Pancreas (tissue), 10 donors: ENCODE data around the gene OR2G6. TPM values are rescaled to one million over a fixed set of nuclear protein-coding genes. Genes with fewer than 3 reads are reported as not detected.
"Not testable (repeated sequence)": the region's sequence is repeated elsewhere in the genome, so short reads cannot be mapped to it uniquely, and the experiment has no call there.

Experiments
- ATAC-seq, 4 donors: fragments of 200-7000 bp; cut with Tn5 transposase; one replicate each; pipeline versions ENCODE4 v1.8.0 to v1.9.1; 2020; ENCODE audit warnings: mild to moderate bottlenecking in 4 of 4, moderate library complexity in 4 of 4
- DNase-seq, 6 donors: peaks; one replicate each; pipeline ENCODE4 v3.0.0-alpha.2; 2020
- FAIRE-seq: peaks from 2 replicates; lab custom pipeline; 2012; peaks lifted over from hg19 to GRCh38; lab: Jason Lieb, UNC
- H3K27ac ChIP-seq, 4 donors: fragments of 200-600 bp; sonication (generic); 1 replicate in 3 of 4; 2 replicates in 1 of 4; pipeline versions ENCODE4 v1.5.0 to v1.8.0; 2020
- H3K27me3 ChIP-seq, 4 donors: fragments of 200-600 bp; one replicate each; pipeline ENCODE4 v1.8.0; 2021
- H3K36me3 ChIP-seq, 3 donors: fragments of 200-600 bp; sonication (generic) in 1 of 3; one replicate each; pipeline versions ENCODE4 v1.5.0 to v1.8.0; 2020 to 2021
- H3K4me1 ChIP-seq, 3 donors: fragments of 200-600 bp; one replicate each; pipeline ENCODE4 v1.8.0; 2021
- H3K4me3 ChIP-seq, 4 donors: fragments of 200-600 bp; sonication (generic) in 2 of 4; one replicate each; pipeline versions ENCODE4 v1.5.0 to v1.8.0; 2020 to 2021
- H3K9me3 ChIP-seq, 4 donors: fragments of 200-600 bp; one replicate each; pipeline ENCODE4 v1.8.0; 2021
- WGBS, 2 donors: extraction: QIAGEN DNeasy Blood & Tissue Kit; methylation state at CpG; one replicate each; pipeline ENCODE4 v1.1.7; 2013; 5-methylcytosine and 5-hydroxymethylcytosine counted together
- intact Hi-C, 3 donors: fragments of 100-400 bp; cut with DNase I; formaldehyde crosslinking; loops; one replicate each; pipeline versions ENCODE4 v1.11.1 to v1.14.2; 2022
- polyA plus RNA-seq, 2 donors: library from polyadenylated mRNA; stranded (reverse); fragments of 200-250 nt; gene quantifications; one replicate each; pipeline ENCODE4 v1.2.3, GENCODE V29; 2013
- total RNA-seq, 6 donors: library from RNA; stranded (reverse); fragmentation: NEBNext Ultra II Directional in 4 of 6; extraction: Animal tissue kit (Norgen Biotek cat#: 25700) in 4 of 6; gene quantifications; one replicate each; pipeline versions ENCODE4 v1.2.1 to v1.2.4, GENCODE V29; 2021 to 2023
- TF ChIP-seq, protein P1 (sequence below), 4 donors: fragments of 200-600 bp; sonication (generic) in 3 of 4; IDR thresholded peaks; one replicate each; pipeline versions ENCODE4 v1.5.0 to v1.8.0; 2021; ENCODE audit warnings: antibody characterized with exemption in 4 of 4
- donor health status: healthy with polysubstance abuse.
- donor health status: DM: no; HTN: no; CAD: no; lungs with moderate emphysema.
- donor health status: DM: no; HTN: no; CAD: no.
- donor health status: control.
- donor health status: control.
- donor health status: Bipolar disorder and iron deficiency.
- donor health status: DM: yes; HTN: yes; CAD: no.
- donor health status: DM: no; HTN: no; CAD: no.
- donor health status: DM: no; HTN: no; CAD: no.
- donor health status: DM: yes; HTN: yes; CAD: no.

OR2G6 gene
- total and polyA plus RNA-seq, 8 donors: not detected

DNA sequence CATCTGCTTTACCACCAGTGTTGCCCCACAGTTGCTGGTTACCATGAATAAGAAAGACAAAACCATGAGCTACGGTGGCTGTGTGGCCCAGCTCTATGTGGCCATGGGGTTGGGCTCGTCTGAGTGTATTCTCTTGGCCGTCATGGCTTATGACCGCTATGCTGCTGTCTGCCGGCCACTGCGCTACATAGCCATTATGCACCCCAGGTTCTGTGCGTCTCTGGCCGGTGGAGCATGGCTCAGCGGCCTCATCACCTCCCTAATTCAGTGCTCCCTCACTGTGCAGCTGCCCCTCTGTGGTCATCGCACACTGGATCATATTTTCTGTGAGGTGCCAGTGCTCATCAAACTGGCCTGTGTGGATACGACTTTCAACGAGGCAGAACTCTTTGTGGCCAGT lies 14.0 kb downstream of the OR2G6 start:
- Histone ChIP-seq H3K27me3 (no peaks in the 10 kb centered on the region), H3K27ac (no peak overlapping the region), H3K9me3 (no peaks in the 10 kb centered on the region), H3K4me3 (no peak overlapping the region), H3K36me3 (no peaks in the 10 kb centered on the region), H3K4me1 (no peaks in the 10 kb centered on the region)
- FAIRE-seq (no peak), ATAC-seq (no peak), DNase-seq (peak in 1 of 6 donors; percentile 22)
- intact Hi-C loops: no loop called here
- WGBS, 2 donors: 61 to 76% methylated on average over 12 of the region's 12 CpGs
- TF ChIP-seq, protein P1, sequence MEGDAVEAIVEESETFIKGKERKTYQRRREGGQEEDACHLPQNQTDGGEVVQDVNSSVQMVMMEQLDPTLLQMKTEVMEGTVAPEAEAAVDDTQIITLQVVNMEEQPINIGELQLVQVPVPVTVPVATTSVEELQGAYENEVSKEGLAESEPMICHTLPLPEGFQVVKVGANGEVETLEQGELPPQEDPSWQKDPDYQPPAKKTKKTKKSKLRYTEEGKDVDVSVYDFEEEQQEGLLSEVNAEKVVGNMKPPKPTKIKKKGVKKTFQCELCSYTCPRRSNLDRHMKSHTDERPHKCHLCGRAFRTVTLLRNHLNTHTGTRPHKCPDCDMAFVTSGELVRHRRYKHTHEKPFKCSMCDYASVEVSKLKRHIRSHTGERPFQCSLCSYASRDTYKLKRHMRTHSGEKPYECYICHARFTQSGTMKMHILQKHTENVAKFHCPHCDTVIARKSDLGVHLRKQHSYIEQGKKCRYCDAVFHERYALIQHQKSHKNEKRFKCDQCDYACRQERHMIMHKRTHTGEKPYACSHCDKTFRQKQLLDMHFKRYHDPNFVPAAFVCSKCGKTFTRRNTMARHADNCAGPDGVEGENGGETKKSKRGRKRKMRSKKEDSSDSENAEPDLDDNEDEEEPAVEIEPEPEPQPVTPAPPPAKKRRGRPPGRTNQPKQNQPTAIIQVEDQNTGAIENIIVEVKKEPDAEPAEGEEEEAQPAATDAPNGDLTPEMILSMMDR (IDR thresholded peaks at IDR 0.05): no peak

- H3K27ac ChIP-seq, DNase-seq, H3K4me1 ChIP-seq, H3K36me3 ChIP-seq, ATAC-seq, intact Hi-C loops, H3K9me3 ChIP-seq, H3K4me3 ChIP-seq, H3K27me3 ChIP-seq: not testable (repeated sequence)
- peak; percentile 97 for FAIRE-seq
These were observed 29.6 kb downstream of the OR2G6 start for GRCh38 chr1:248537449-248537848.

DNA sequence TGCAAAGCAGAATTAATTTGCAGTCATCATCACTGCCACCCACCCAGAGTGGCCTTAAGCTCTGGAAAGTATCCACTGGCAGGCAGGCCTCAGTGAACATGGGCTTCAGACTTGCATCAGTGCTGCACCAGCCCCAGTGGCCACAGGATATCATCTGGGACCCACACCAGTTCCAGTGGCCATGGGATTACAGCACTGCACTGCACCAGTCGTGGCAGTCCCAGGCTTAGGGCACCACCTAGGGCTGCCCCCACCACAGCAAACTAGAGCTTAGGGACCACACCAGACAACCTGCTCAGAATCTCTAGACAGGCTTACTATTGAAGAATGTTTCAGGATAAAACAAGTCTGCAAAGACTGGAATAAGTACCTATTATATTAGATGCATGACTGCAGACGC lies 39.5 kb downstream of the OR2G6 start:
- no CpG with 5 or more reads among the region's 2 CpGs for WGBS, 2 donors
- H3K27me3 ChIP-seq, intact Hi-C loops, H3K9me3 ChIP-seq, DNase-seq, H3K4me1 ChIP-seq, H3K27ac ChIP-seq, H3K4me3 ChIP-seq, FAIRE-seq, H3K36me3 ChIP-seq, ATAC-seq: not testable (repeated sequence)

GRCh38 chr1:248551027-248551426 lies 43.2 kb downstream of the OR2G6 start:
- intact Hi-C loops: not testable (repeated sequence)

DNA sequence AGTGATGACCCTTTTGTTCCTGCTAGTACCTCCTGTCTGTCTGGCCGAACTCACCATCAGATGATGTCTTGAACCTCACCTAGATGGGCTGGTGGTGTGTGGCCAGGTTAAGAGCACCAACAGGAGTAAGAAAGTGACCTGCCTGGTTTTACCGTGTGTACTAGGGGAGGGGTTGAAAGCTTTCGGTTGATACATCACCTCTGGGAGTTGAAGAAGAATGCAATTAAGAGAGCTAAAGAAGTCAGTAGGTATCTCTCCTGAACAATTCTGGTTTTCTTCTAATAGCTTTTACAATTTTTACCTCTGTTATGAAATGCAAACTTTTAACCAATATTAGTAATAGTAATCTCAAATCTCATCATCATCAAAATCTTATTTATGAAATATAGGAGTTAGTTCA lies 54.8 kb downstream of the OR2G6 start, which contains the start of gene OR2T29:
OR2T29 (minus strand) TSS at position 101 of the 400 bp plus-strand sequence. CDS start 3,281 bp downstream, outside the sequence.
- not testable (repeated sequence) for ATAC-seq

More at GRCh38 chr1:248551027-248551426, 43.2 kb downstream of the OR2G6 start:
- ATAC-seq, H3K4me3 ChIP-seq, H3K27me3 ChIP-seq, FAIRE-seq, H3K36me3 ChIP-seq, H3K27ac ChIP-seq, DNase-seq, H3K4me1 ChIP-seq, H3K9me3 ChIP-seq: not testable (repeated sequence)
- no CpG with 5 or more reads among the region's 6 CpGs for WGBS, 2 donors

GRCh38 chr1:248565530-248566373 lies 57.9 kb downstream of the OR2G6 start:
- H3K4me3 ChIP-seq, H3K27me3 ChIP-seq, intact Hi-C loops, H3K36me3 ChIP-seq, DNase-seq, H3K9me3 ChIP-seq, ATAC-seq, H3K4me1 ChIP-seq, FAIRE-seq, H3K27ac ChIP-seq: not testable (repeated sequence)
- 39 to 64% methylated on average over 11 of the region's 11 CpGs for WGBS, 2 donors

More for the DNA sequence above, 54.8 kb downstream of the OR2G6 start, which contains the start of gene OR2T29:
- DNase-seq, H3K36me3 ChIP-seq, FAIRE-seq, H3K27ac ChIP-seq, H3K4me1 ChIP-seq, H3K4me3 ChIP-seq, H3K9me3 ChIP-seq, H3K27me3 ChIP-seq, intact Hi-C loops: not testable (repeated sequence)
- WGBS, 2 donors: 59 to 62% methylated on average over 3 of the region's 3 CpGs

DNA sequence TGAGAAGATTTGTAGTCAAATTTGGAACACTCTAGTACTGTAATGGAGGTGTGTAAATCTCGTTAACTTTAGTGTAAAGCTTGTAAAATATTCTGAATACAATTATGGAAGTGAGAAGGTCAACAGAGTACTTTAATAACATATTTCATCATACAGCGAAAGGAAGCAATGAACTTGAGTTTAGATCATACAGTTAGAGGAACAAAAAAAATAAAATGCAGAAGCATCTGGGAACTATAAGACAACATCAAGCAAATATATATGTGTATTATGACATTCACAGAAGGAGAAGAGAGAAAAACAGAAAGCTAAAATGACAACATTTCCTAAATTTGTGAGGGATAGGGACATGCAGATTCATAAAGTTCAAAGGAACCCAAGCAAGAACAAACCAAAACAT lies 61.2 kb downstream of the OR2G6 start:
- H3K36me3 ChIP-seq, H3K27ac ChIP-seq, DNase-seq, intact Hi-C loops, H3K9me3 ChIP-seq, H3K4me1 ChIP-seq, H3K4me3 ChIP-seq, H3K27me3 ChIP-seq, FAIRE-seq: not testable (repeated sequence)
- 6 to 19% methylated on average over 2 of the region's 2 CpGs for WGBS, 2 donors
- ATAC-seq: peak in 1 of 4 donors; percentile 18

GRCh38 chr1:248570811-248571210 lies 62.9 kb downstream of the OR2G6 start:
- intact Hi-C loops, FAIRE-seq, H3K27ac ChIP-seq, H3K4me3 ChIP-seq, H3K27me3 ChIP-seq, ATAC-seq, H3K4me1 ChIP-seq, H3K36me3 ChIP-seq, H3K9me3 ChIP-seq, DNase-seq: not testable (repeated sequence)
- 69 to 80% methylated on average over 3 of the region's 3 CpGs for WGBS, 2 donors

DNA sequence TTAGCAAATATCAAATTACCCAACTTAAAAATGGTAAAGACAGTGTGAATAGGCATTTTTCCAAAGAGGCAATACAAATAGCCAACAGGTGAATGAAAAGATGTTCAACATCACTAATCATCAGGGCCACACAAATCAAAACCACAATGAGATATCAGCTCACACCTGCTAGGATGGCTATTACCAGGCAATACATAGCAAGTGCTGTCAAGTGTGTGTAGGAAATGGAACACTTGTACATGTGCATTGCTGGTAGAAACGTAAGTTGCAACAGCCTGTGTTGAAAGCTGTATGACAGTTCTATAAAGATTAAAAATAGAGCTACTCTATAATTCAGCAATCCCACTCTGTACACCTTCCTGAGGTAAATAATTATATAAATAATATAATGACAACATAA lies 64.2 kb downstream of the OR2G6 start:
- no CpG with 5 or more reads among the region's 1 CpG for WGBS, 2 donors
- H3K27ac ChIP-seq, ATAC-seq, H3K4me3 ChIP-seq, DNase-seq, H3K36me3 ChIP-seq, H3K4me1 ChIP-seq, intact Hi-C loops, H3K9me3 ChIP-seq, FAIRE-seq, H3K27me3 ChIP-seq: not testable (repeated sequence)

- H3K27me3 ChIP-seq, FAIRE-seq, DNase-seq, H3K36me3 ChIP-seq, H3K4me1 ChIP-seq, ATAC-seq, H3K9me3 ChIP-seq, intact Hi-C loops, H3K4me3 ChIP-seq, H3K27ac ChIP-seq: not testable (repeated sequence)
- 51 to 57% methylated on average over 2 to 5 of the region's 8 CpGs for WGBS, 2 donors
These were observed 66.0 kb downstream of the OR2G6 start for GRCh38 chr1:248573856-248574255.

GRCh38 chr1:248574657-248575056 lies 66.8 kb downstream of the OR2G6 start, which contains the start of gene OR2T34:
Gene OR2T34, minus strand, starts transcription at chr1:248574757. Its CDS starts 0 bp downstream, at chr1:248574757.
- H3K36me3 ChIP-seq, FAIRE-seq, DNase-seq, H3K9me3 ChIP-seq, ATAC-seq, H3K27me3 ChIP-seq, H3K27ac ChIP-seq, intact Hi-C loops, H3K4me3 ChIP-seq, H3K4me1 ChIP-seq: not testable (repeated sequence)
- 53 to 71% methylated on average over 2 to 3 of the region's 3 CpGs for WGBS, 2 donors
